SK-N-SH (cell line): ENCODE measurements around the gene RAD51B. TPM values are rescaled to one million over a fixed set of nuclear protein-coding genes. Genes with fewer than 3 reads are reported as not detected.

Source experiments
- CTCF ChIA-PET: fragments of 300-600, 350-600 bp; formaldehyde crosslinking; extraction: SDS; loops from one replicate; lab custom pipeline; 2021; lab: Yijun Ruan, JAX
- POLR2A ChIA-PET: fragments of 350-600 bp; sonication (Branson Sonifier 250); formaldehyde crosslinking; extraction: SDS; loops from one replicate; lab custom pipeline; 2020; ENCODE audit warnings: antibody characterized with exemption, inconsistent platforms; lab: Yijun Ruan, JAX
- DNase-seq: peaks from one replicate; pipeline ENCODE4 v3.0.0; 2012
- H2AFZ ChIP-seq: fragments of 200-600 bp; sonication (generic); 2 replicates; pipeline ENCODE4 v1.8.1; 2016; ENCODE audit warnings: antibody characterized with exemption, mild to moderate bottlenecking, low read depth
- H3F3A ChIP-seq: fragments of 200-600 bp; sonication (generic); replicated peaks from 2 replicates; pipeline ENCODE3; 2016; ENCODE audit warnings: antibody characterized with exemption, mild to moderate bottlenecking; ENCODE audit not compliant: insufficient read depth
- H3K27ac ChIP-seq, 2 experiments: fragments of 200-500 bp in 1 of 2; fragments of 200-600 bp in 1 of 2; sonication (Bioruptor generic) in 1 of 2; sonication (generic), shearing (Covaris generic) in 1 of 2; 2 replicates each; pipeline versions ENCODE4 v1.5.1 to v1.6.1; 2014 to 2016; ENCODE audit warnings: low read depth in 2 of 2, inconsistent platforms in 1 of 2, low read length in 1 of 2, mild to moderate bottlenecking in 1 of 2, mixed read lengths in 1 of 2
- H3K27me3 ChIP-seq: fragments of 200-600 bp; sonication (generic), shearing (Covaris generic); 2 replicates; pipeline ENCODE4 v1.6.1; 2016; ENCODE audit warnings: mixed run types; ENCODE audit not compliant: insufficient read depth
- H3K36me3 ChIP-seq, 2 experiments: fragments of 200-500 bp in 1 of 2; fragments of 200-600 bp in 1 of 2; sonication (Bioruptor generic) in 1 of 2; sonication (generic) in 1 of 2; replicated peaks in 1 of 2; 2 replicates each; pipeline versions ENCODE3 to v1.5.1; 2014 to 2016; ENCODE audit warnings: low read length in 1 of 2, mild to moderate bottlenecking in 1 of 2; ENCODE audit not compliant: insufficient read depth in 2 of 2, control insufficient read depth in 1 of 2
- H3K4me1 ChIP-seq, 2 experiments: fragments of 200-500 bp in 1 of 2; fragments of 200-600 bp in 1 of 2; sonication (Bioruptor generic) in 1 of 2; sonication (generic), shearing (Covaris generic) in 1 of 2; 2 replicates each; pipeline versions ENCODE4 v1.5.1 to v1.6.1; 2014 to 2016; ENCODE audit warnings: low read depth in 1 of 2, low read length in 1 of 2, mixed run types in 1 of 2; ENCODE audit not compliant: insufficient read depth in 2 of 2, control insufficient read depth in 1 of 2
- H3K4me2 ChIP-seq: fragments of 200-600 bp; sonication (generic), shearing (Covaris generic); 2 replicates; pipeline ENCODE4 v1.6.1; 2017; ENCODE audit warnings: mixed run types
- H3K4me3 ChIP-seq, 2 experiments: fragments of 200-500 bp in 1 of 2; fragments of 200-600 bp in 1 of 2; sonication (Bioruptor generic) in 1 of 2; sonication (generic), shearing (Covaris generic) in 1 of 2; 2 replicates each; pipeline versions ENCODE4 v1.5.1 to v1.8.1; 2014 to 2016; ENCODE audit warnings: low read depth in 2 of 2, inconsistent platforms in 1 of 2, low read length in 1 of 2, mild to moderate bottlenecking in 1 of 2, mixed read lengths in 1 of 2, moderate library complexity in 1 of 2
- H3K79me2 ChIP-seq: fragments of 200-600 bp; sonication (generic); 2 replicates; pipeline ENCODE4 v1.8.1; 2017; ENCODE audit warnings: mild to moderate bottlenecking; ENCODE audit not compliant: insufficient read depth
- H3K9ac ChIP-seq: fragments of 200-600 bp; sonication (generic); 2 replicates; pipeline ENCODE4 v1.6.1; 2017; ENCODE audit warnings: mixed run types
- H3K9me2 ChIP-seq: fragments of 200-600 bp; sonication (generic); 2 replicates; pipeline ENCODE4 v1.6.1; 2017; ENCODE audit warnings: mixed run types
- H3K9me3 ChIP-seq: fragments of 200-600 bp; sonication (generic); 2 replicates; pipeline ENCODE4 v1.6.1; 2017; ENCODE audit warnings: mixed run types, mild to moderate bottlenecking, moderate library complexity
- H4K20me1 ChIP-seq: fragments of 200-600 bp; sonication (generic); 2 replicates; pipeline ENCODE4 v1.6.1; 2017; ENCODE audit warnings: mild to moderate bottlenecking, mixed run types; ENCODE audit not compliant: insufficient read depth
- ELF1 ChIP-seq: IDR thresholded peaks from 2 replicates; pipeline ENCODE4 v1.4.0; 2012
- EP300 ChIP-seq, 2 experiments: IDR thresholded peaks; 2 replicates each; pipeline versions ENCODE4 v1.4.0 to v1.6.1; 2012; ENCODE audit warnings: borderline replicate concordance in 1 of 2, low read depth in 1 of 2, low read length in 1 of 2
- FOSL2 ChIP-seq: IDR thresholded peaks from 2 replicates; pipeline ENCODE4 v1.4.0; 2012; ENCODE audit warnings: low read depth, mild to moderate bottlenecking, moderate library complexity, borderline replicate concordance
- IRF3 ChIP-seq: fragments of 150-350 bp; IDR thresholded peaks from 2 replicates; pipeline ENCODE4 v1.6.1; 2016; ENCODE audit warnings: mild to moderate bottlenecking, low read depth, low read length
- MAX ChIP-seq: IDR thresholded peaks from 2 replicates; pipeline ENCODE4 v1.4.0; 2012; ENCODE audit warnings: low read depth
- MXI1 ChIP-seq: IDR thresholded peaks from 2 replicates; pipeline ENCODE4 v1.6.1; 2012; ENCODE audit warnings: mild to moderate bottlenecking, low read depth, low read length, improper control_type of control experiment
- POLR2AphosphoS5 ChIP-seq: IDR thresholded peaks from 2 replicates; pipeline ENCODE4 v1.6.1; 2012; ENCODE audit warnings: low read depth, low read length
- REST ChIP-seq: IDR thresholded peaks from 2 replicates; pipeline ENCODE4 v1.6.1; 2012; ENCODE audit warnings: mild to moderate bottlenecking, low read depth, low read length, moderate library complexity
- RXRA ChIP-seq: IDR thresholded peaks from 2 replicates; pipeline ENCODE4 v1.4.0; 2012; ENCODE audit warnings: low read depth, mild to moderate bottlenecking, borderline replicate concordance
- TAF1 ChIP-seq: IDR thresholded peaks from 2 replicates; pipeline ENCODE4 v1.6.1; 2012; ENCODE audit warnings: low read depth, mild to moderate bottlenecking, low read length, moderate library complexity, borderline replicate concordance
- TEAD4 ChIP-seq: IDR thresholded peaks from 2 replicates; pipeline ENCODE4 v1.4.0; 2012; ENCODE audit warnings: mild to moderate bottlenecking, borderline replicate concordance; ENCODE audit not compliant: insufficient read depth
- USF1 ChIP-seq: IDR thresholded peaks from 2 replicates; pipeline ENCODE4 v1.4.0; 2012; ENCODE audit warnings: low read depth, borderline replicate concordance
- YY1 ChIP-seq: IDR thresholded peaks from 2 replicates; pipeline ENCODE4 v1.4.0; 2012; ENCODE audit warnings: low read depth, mild to moderate bottlenecking
- ZBTB33 ChIP-seq: IDR thresholded peaks from 2 replicates; pipeline ENCODE4 v1.4.0; 2012; ENCODE audit warnings: low read depth, borderline replicate concordance
- WGBS: methylation state at CpG from one replicate; pipeline ENCODE4 v1.1.6; 2017; ENCODE audit warnings: low lambda C conversion rate; 5-methylcytosine and 5-hydroxymethylcytosine counted together
- polyA plus RNA-seq, 3 experiments: library from polyadenylated mRNA; depleted of rRNA; stranded (reverse); fragments of >200 nt; gene quantifications; 2 replicates each; pipeline ENCODE4 v1.2.3, GENCODE V29; 2012

The RAD51B gene
- polyA plus RNA-seq, 1 of the 3 experiments (the other 2 are of a cell fraction), result 6.0 TPM

- ChIA-PET CTCF (interaction anchor here (1.0 to 1.7 kb wide), 2 partner anchors 9 to 313 kb away, joined by 3 to 4 read pairs; no protein-coding TSS in a partner anchor), POLR2A (no interaction called here)
- Histone ChIP-seq H3K79me2 (no peaks in the 10 kb centered on the region), H3K9me2 (no peaks in the 10 kb centered on the region), H3K4me2 (no peak overlapping the region), H3F3A (peaks cover 3% of the 10 kb centered on the region), H3K27me3 (no peaks in the 10 kb centered on the region), H3K9ac (no peak overlapping the region), H3K27ac (no peak overlapping the region), H3K9me3 (no peaks in the 10 kb centered on the region), H3K4me3 (no peak overlapping the region), H4K20me1 (no peaks in the 10 kb centered on the region), H3K4me1 (peaks cover 9 to 11% of the 10 kb centered on the region in 2 experiments; a peak in 3 of 4 replicates), H2AFZ (no peak overlapping the region), H3K36me3 (no peaks in the 10 kb centered on the region)
- WGBS, result 97% methylated on average over 4 of the region's 4 CpGs
- TF ChIP-seq EP300 (IDR thresholded peaks at IDR 0.05; ENCODE audit: borderline replicate concordance in 1 of 2, low read depth in 1 of 2, low read length in 1 of 2) (no peak), USF1 (no peak), MAX (no peak), YY1 (no peak), MXI1 (no peak), ZBTB33 (no peak), POLR2AphosphoS5 (no peak), REST (no peak), ELF1 (no peak), TAF1 (no peak), RXRA (no peak), TEAD4 (no peak), IRF3 (no peak), FOSL2 (no peak)
- no peak for DNase-seq
Observed at GRCh38 chr14:68375376-68375775, 555.8 kb downstream of the RAD51B start.
